Colonic mucosa (tissue), 4 donors: Measurements from ENCODE around the gene PLEKHB1. TPM values are rescaled to one million over a fixed set of nuclear protein-coding genes. Genes with fewer than 3 reads are reported as not detected.

Source experiments
- DNase-seq: peaks from one replicate; pipeline ENCODE4 v3.0.0-alpha.2; 2020
- H3K27ac ChIP-seq: fragments of 200-600 bp; one replicate; pipeline ENCODE4 v1.8.0; 2021
- H3K27me3 ChIP-seq: fragments of 200-600 bp; one replicate; pipeline ENCODE4 v1.8.0; 2021
- H3K36me3 ChIP-seq: fragments of 200-600 bp; one replicate; pipeline ENCODE4 v1.8.0; 2021
- H3K4me1 ChIP-seq: fragments of 200-600 bp; one replicate; pipeline ENCODE4 v1.8.0; 2021; ENCODE audit warnings: mild to moderate bottlenecking
- H3K4me3 ChIP-seq: fragments of 200-600 bp; one replicate; pipeline ENCODE4 v1.8.0; 2021
- H3K9ac ChIP-seq, 2 donors: one replicate each; pipeline ENCODE4 v1.7.0; 2013; ENCODE audit warnings: control low read depth in 2 of 2, low read depth in 2 of 2, low read length in 2 of 2
- H3K9me3 ChIP-seq: fragments of 200-600 bp; one replicate; pipeline ENCODE4 v1.8.0; 2021
- intact Hi-C: fragments of 100-400 bp; cut with DNase I; formaldehyde crosslinking; loops from one replicate; pipeline ENCODE4 v1.14.1; 2022
- total RNA-seq, 2 donors: library from RNA; stranded (reverse); fragmentation: NEBNext Ultra II Directional in 1 of 2; extraction: Animal tissue kit (Norgen Biotek cat#: 25700) in 1 of 2; gene quantifications; one replicate each; pipeline ENCODE4 v1.2.1, GENCODE V29; 2021
- TF ChIP-seq, protein P1 (sequence below): fragments of 200-600 bp; IDR thresholded peaks from one replicate; pipeline ENCODE4 v1.8.0; 2022; ENCODE audit warnings: antibody characterized with exemption, mild to moderate bottlenecking
- donor health status: healthy.
- donor health status: DM: no; HTN: no; CAD: no.
- donor health status: DM: no; HTN: no; CAD: no.

PLEKHB1 gene
- total RNA-seq, 2 donors from 2014 or later, result 12.3 to 20.1 TPM

DNA sequence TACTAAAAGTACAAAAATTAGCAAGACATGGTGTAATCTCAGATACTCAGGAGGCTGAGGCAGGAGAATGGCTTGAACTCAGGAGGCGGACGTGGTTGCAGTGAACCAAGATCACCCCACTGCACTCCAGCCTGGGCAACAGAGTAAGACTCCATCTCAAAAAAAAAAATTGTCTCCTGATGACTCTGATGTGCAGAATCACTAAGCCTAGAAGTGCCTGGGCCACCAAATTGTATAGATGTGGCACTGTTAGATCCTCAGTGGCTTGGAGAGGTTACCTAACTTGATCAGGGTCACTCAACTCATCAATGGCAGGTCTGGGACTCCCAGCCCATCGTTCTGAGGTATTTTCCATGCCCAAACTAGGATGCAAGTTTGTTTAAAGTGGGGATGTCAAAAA lies 10.6 kb downstream of the PLEKHB1 start:
- H3K27ac ChIP-seq, result no peak overlapping the region
- DNase-seq, result no peak
- H3K27me3 ChIP-seq, result no peaks in the 10 kb centered on the region
- H3K4me1 ChIP-seq, result peaks cover 6% of the 10 kb centered on the region
- H3K4me3 ChIP-seq, result no peak overlapping the region
- TF ChIP-seq, protein P1, sequence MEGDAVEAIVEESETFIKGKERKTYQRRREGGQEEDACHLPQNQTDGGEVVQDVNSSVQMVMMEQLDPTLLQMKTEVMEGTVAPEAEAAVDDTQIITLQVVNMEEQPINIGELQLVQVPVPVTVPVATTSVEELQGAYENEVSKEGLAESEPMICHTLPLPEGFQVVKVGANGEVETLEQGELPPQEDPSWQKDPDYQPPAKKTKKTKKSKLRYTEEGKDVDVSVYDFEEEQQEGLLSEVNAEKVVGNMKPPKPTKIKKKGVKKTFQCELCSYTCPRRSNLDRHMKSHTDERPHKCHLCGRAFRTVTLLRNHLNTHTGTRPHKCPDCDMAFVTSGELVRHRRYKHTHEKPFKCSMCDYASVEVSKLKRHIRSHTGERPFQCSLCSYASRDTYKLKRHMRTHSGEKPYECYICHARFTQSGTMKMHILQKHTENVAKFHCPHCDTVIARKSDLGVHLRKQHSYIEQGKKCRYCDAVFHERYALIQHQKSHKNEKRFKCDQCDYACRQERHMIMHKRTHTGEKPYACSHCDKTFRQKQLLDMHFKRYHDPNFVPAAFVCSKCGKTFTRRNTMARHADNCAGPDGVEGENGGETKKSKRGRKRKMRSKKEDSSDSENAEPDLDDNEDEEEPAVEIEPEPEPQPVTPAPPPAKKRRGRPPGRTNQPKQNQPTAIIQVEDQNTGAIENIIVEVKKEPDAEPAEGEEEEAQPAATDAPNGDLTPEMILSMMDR, result no peak
- H3K9ac ChIP-seq, result no peak overlapping the region
- intact Hi-C loops, result no loop called here
- no peaks in the 10 kb centered on the region for H3K9me3 ChIP-seq
- H3K36me3 ChIP-seq, result no peaks in the 10 kb centered on the region

DNA sequence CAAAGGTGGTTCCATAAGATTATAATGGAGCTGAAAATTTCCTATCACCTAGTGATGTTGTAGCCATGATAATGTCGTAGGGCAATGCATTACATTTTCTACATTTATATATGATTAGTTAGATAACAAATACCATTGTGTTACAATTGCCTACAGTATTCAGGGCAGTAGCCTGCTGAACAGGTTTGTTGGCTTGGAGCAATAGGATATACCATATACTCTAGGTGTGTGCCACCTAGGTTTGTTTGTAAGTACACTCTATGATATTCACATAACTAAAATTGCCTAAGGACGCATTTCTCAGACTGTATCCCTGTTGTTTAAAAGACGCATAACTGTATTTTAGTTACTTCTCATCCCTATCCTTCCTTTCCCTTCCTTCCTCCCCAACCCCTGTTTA lies 13.6 kb downstream of the PLEKHB1 start:
- Histone ChIP-seq H3K36me3 (no peaks in the 10 kb centered on the region), H3K9ac (no peak overlapping the region), H3K4me1 (peaks cover 6% of the 10 kb centered on the region), H3K27me3 (no peaks in the 10 kb centered on the region), H3K9me3 (no peaks in the 10 kb centered on the region), H3K4me3 (no peak overlapping the region), H3K27ac (no peak overlapping the region)
- intact Hi-C loops, result loop anchor here (2.0 to 5.0 kb wide), 4 partner anchors 35 to 309 kb away; no protein-coding TSS in a partner anchor
- DNase-seq, result no peak
- TF ChIP-seq, protein P1, result no peak

DNA sequence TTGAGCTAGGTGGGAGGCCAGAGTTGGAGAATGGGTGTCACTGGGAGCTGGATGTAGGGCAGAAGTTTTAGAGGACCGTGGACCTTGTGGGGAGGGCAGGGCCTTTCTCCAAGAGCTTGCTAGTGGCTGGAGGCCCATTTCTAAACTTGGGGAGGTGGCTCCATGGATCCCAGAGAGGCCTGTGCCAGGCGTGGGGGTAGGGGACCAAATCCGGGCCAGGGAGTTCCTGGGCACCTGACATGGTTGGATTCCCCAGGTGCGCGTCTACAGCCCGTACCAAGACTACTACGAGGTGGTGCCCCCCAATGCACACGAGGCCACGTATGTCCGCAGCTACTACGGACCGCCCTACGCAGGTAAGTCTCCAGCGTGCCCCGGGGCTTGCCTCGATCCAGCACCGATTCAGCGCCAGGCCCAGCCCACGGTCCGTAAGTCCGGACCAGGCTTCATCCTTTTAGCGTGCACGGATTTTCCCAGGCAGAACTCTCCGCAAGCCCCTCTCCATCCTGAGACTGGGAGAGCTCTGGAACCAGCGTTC lies 14.2 kb downstream of the PLEKHB1 start:
- no peak for DNase-seq
- H3K9ac ChIP-seq, result peak overlapping the region; percentile 19 to 64
- intact Hi-C loops, result loop anchor here (2.0 to 5.0 kb wide), 4 partner anchors 36 to 310 kb away; no protein-coding TSS in a partner anchor

DNA sequence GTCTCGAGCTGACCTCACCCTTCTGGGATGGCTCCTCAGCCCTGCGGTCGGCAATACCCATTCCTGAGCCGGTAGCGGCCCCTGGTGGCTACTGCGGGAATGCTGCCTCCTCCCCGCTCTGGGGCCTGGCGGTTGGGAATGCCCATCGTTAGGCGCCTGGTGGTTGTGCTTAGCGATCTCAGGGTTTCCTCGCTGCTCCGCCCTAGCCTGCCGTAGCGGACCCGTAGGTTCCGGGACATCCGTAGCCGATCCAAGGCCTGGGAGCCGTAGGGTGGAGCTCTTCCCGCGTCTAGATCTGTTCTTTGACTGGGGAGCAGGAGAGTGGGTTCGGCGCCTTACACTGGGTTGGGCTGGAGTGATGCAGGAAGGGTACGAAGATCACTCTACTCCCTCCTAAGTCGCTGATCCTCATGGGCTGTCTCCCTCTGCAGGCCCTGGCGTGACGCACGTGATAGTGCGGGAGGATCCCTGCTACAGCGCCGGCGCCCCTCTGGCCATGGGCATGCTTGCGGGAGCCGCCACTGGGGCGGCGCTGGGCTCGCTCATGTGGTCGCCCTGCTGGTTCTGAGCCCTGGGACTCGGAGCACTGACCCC lies 14.8 kb downstream of the PLEKHB1 start:
- H3K9ac ChIP-seq, result peak overlapping the region; percentile 19 to 64
- peaks cover 6% of the 10 kb centered on the region for H3K4me1 ChIP-seq
- TF ChIP-seq, protein P1, result peak; percentile 89
- intact Hi-C loops, result loop anchor here (2.0 to 5.0 kb wide), 4 partner anchors 36 to 310 kb away; no protein-coding TSS in a partner anchor
- peak; percentile 93 for DNase-seq
- no peaks in the 10 kb centered on the region for H3K36me3 ChIP-seq
- H3K4me3 ChIP-seq, result peak overlapping the region; percentile 19
- H3K27ac ChIP-seq, result no peak overlapping the region
- H3K9me3 ChIP-seq, result no peaks in the 10 kb centered on the region
- no peaks in the 10 kb centered on the region for H3K27me3 ChIP-seq

More for the DNA sequence above, 14.2 kb downstream of the PLEKHB1 start:
- TF ChIP-seq, protein P1, result no peak
- Histone ChIP-seq H3K4me1 (peaks cover 6% of the 10 kb centered on the region), H3K36me3 (no peaks in the 10 kb centered on the region), H3K27ac (no peak overlapping the region), H3K27me3 (no peaks in the 10 kb centered on the region), H3K9me3 (no peaks in the 10 kb centered on the region), H3K4me3 (peak overlapping the region; percentile 19)

DNA sequence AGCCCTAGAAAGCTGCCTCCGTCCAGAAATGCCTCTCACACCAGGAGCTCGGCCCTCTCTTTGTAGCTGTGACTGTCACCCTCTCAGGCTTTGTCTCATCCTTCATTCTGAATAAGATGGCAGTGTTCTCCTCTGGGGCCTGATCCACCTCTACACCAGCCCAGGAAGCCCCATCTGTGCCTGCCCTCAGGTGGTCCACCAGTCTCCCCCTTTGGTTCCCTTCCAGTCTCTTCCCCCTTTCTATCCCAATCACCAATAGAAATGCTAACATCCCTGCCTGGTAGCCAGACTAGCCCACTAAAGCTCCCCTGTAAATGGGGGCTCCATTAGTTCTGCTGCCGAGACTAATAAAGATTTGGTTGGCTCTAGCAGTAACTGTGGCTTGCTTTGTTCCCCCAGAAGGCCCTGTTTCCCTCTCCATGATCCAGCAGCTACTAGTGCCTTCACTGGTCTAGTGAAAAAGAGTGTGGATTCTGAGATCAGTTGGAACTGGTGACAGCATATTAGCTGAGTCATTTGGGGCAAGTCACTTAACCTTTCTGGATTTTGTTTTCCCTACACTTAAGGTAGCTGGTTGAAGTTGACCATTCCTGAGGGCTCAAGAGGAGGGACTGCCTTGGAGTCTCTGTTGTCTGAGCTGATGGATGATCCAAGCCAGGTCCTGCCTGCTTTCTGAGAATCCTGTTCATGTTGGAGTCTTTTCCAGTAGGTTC lies 16.2 kb downstream of the PLEKHB1 start:
- DNase-seq, result no peak
- Histone ChIP-seq H3K36me3 (no peaks in the 10 kb centered on the region), H3K9me3 (no peaks in the 10 kb centered on the region), H3K9ac (no peak overlapping the region), H3K4me3 (no peak overlapping the region), H3K27me3 (no peaks in the 10 kb centered on the region), H3K4me1 (peaks cover 6% of the 10 kb centered on the region), H3K27ac (no peak overlapping the region)
- intact Hi-C loops, result loop anchor here (5.0 kb wide), 1 partner anchor 175 kb away; no protein-coding TSS in a partner anchor
- TF ChIP-seq, protein P1, result no peak
